Body of pancreas (tissue), 4 donors: ENCODE results near the gene CYREN. TPM values are rescaled to one million over a fixed set of nuclear protein-coding genes. Genes with fewer than 3 reads are reported as not detected.

ENCODE experiments used
- ATAC-seq: fragments of 150-250 bp; one replicate; pipeline ENCODE4 v1.9.1; 2016
- DNase-seq, 4 donors: peaks; one replicate each; pipeline ENCODE4 v3.0.0-alpha.2; 2019
- H3K27ac ChIP-seq, 4 donors: fragments of 200-600 bp; sonication (generic); 1 replicate in 3 of 4; 2 replicates in 1 of 4; pipeline versions ENCODE4 v1.5.1 to v1.6.1; 2016 to 2019; ENCODE audit warnings: mild to moderate bottlenecking in 1 of 4, mixed read lengths in 1 of 4, moderate library complexity in 1 of 4
- H3K27me3 ChIP-seq, 2 donors: fragments of 200-600 bp; sonication (generic); one replicate each; pipeline ENCODE4 v1.6.0; 2016; ENCODE audit warnings: mild to moderate bottlenecking in 1 of 2
- H3K36me3 ChIP-seq, 2 donors: fragments of 200-600 bp; sonication (generic); replicated peaks in 1 of 2; 2 replicates each; pipeline ENCODE4 v1.5.1; 2016; ENCODE audit warnings: low read depth in 2 of 2; ENCODE audit not compliant: insufficient read depth in 1 of 2
- H3K4me1 ChIP-seq: fragments of 200-600 bp; sonication (generic); one replicate; pipeline ENCODE4 v1.6.0; 2016
- H3K4me3 ChIP-seq, 2 donors: fragments of 200-600 bp; sonication (generic); 1 replicate in 1 of 2; 2 replicates in 1 of 2; pipeline ENCODE4 v1.5.1; 2016 to 2019
- H3K9me3 ChIP-seq, 3 donors: fragments of 200-600 bp; sonication (generic); 1 replicate in 2 of 3; 2 replicates in 1 of 3; pipeline ENCODE4 v1.5.1; 2016
- CTCF ChIP-seq, 7 experiments: fragments of 450-650 bp in 4 of 7; fragments of 200-600 bp in 3 of 7; sonication (generic) in 3 of 7; IDR thresholded peaks; one replicate each; pipeline ENCODE4 v1.5.1; 2016 to 2019; ENCODE audit warnings: antibody characterized with exemption in 7 of 7
- POLR2A ChIP-seq, 3 donors: fragments of 450-650 bp; IDR thresholded peaks; one replicate each; pipeline ENCODE4 v1.6.1; 2016; ENCODE audit warnings: antibody characterized with exemption in 3 of 3, mild to moderate bottlenecking in 2 of 3
- WGBS, 2 donors: methylation state at CpG; one replicate each; pipeline ENCODE4 v1.1.5; 2017; 5-methylcytosine and 5-hydroxymethylcytosine counted together
- intact Hi-C: fragments of 100-400 bp; cut with DNase I; formaldehyde crosslinking; loops from one replicate; pipeline ENCODE4 v1.15.1; 2023
- total RNA-seq, 2 donors: library from RNA; depleted of rRNA; stranded (reverse); fragments of >200 nt; gene quantifications; one replicate each; pipeline ENCODE4 v1.1.0, GENCODE V29; 2016

The CYREN gene
- total RNA-seq, 2 donors from 2014 or later, result 32.9 to 40.5 TPM

GRCh38 chr7:135199439-135199838 is 28.9 kb upstream of the CYREN start:
- no peaks in the 10 kb centered on the region for H3K9me3 ChIP-seq
- WGBS, 2 donors, result 89 to 90% methylated on average over 4 of the region's 4 CpGs
- peaks cover 13 to 16% of the 10 kb centered on the region in 2 donors for H3K36me3 ChIP-seq
- no peaks in the 10 kb centered on the region for H3K27me3 ChIP-seq
- TF ChIP-seq CTCF (IDR thresholded peaks at IDR 0.05) (no peak), POLR2A (IDR thresholded peaks at IDR 0.05) (no peak)
- intact Hi-C loops, result no loop called here
- ATAC-seq (no peak), DNase-seq (no peak)
- peak overlapping the region in 1 of 4 donors; percentile 8 for H3K27ac ChIP-seq
- peaks cover 73% of the 10 kb centered on the region for H3K4me1 ChIP-seq
- H3K4me3 ChIP-seq, result no peak overlapping the region

- no peak for TF ChIP-seq POLR2A (IDR thresholded peaks at IDR 0.05)
- no peak for TF ChIP-seq CTCF (IDR thresholded peaks at IDR 0.05)
- peaks cover 13 to 16% of the 10 kb centered on the region in 2 donors for H3K36me3 ChIP-seq
- no peak for DNase-seq
- intact Hi-C loops, result no loop called here
- no peak overlapping the region for H3K4me3 ChIP-seq
- no peak for ATAC-seq
- H3K27ac ChIP-seq, result peak overlapping the region in 1 of 4 donors; percentile 8
- WGBS, 2 donors, result 93 to 95% methylated on average over 12 to 15 of the region's 15 CpGs
- no peaks in the 10 kb centered on the region for H3K27me3 ChIP-seq
- H3K4me1 ChIP-seq, result peaks cover 73% of the 10 kb centered on the region
- H3K9me3 ChIP-seq, result no peaks in the 10 kb centered on the region
Observed at GRCh38 chr7:135197906-135198655, 27.6 kb upstream of the CYREN start.

GRCh38 chr7:135197343-135197742 is 26.8 kb upstream of the CYREN start:
- ATAC-seq (no peak), DNase-seq (no peak)
- H3K4me3 ChIP-seq, result no peak overlapping the region
- WGBS, 2 donors, result 84 to 96% methylated on average over 2 of the region's 2 CpGs
- peaks cover 13 to 16% of the 10 kb centered on the region in 2 donors for H3K36me3 ChIP-seq
- peaks cover 68% of the 10 kb centered on the region for H3K4me1 ChIP-seq
- intact Hi-C loops, result no loop called here
- peak overlapping the region in 2 of 4 donors; percentile 17 to 29 for H3K27ac ChIP-seq
- H3K9me3 ChIP-seq, result no peaks in the 10 kb centered on the region
- TF ChIP-seq CTCF (IDR thresholded peaks at IDR 0.05) (no peak), POLR2A (IDR thresholded peaks at IDR 0.05) (no peak)
- no peaks in the 10 kb centered on the region for H3K27me3 ChIP-seq

GRCh38 chr7:135195968-135196629 is 25.6 kb upstream of the CYREN start:
- Histone ChIP-seq H3K36me3 (peaks cover 13 to 16% of the 10 kb centered on the region in 2 donors), H3K27ac (peak overlapping the region in 2 of 4 donors; percentile 46 to 75), H3K9me3 (no peaks in the 10 kb centered on the region), H3K4me3 (no peak overlapping the region), H3K27me3 (no peaks in the 10 kb centered on the region), H3K4me1 (peaks cover 57% of the 10 kb centered on the region)
- DNase-seq (peak in 2 of 4 donors; percentile 53 to 61), ATAC-seq (peak; percentile 22)
- 68 to 78% methylated on average over 10 to 13 of the region's 14 CpGs for WGBS, 2 donors
- intact Hi-C loops, result no loop called here
- TF ChIP-seq CTCF (IDR thresholded peaks at IDR 0.05), result no peak
- no peak for TF ChIP-seq POLR2A (IDR thresholded peaks at IDR 0.05)
